Activated CD8-positive, alpha-beta memory T cell treated with anti-CD3 and anti-CD28 coated beads, Interleukin-2, amount 50 U/mL, for 1 hour (primary cell): ENCODE measurements around the gene KLK7.

ENCODE experiments used
- DNase-seq: peaks from one replicate; pipeline ENCODE4 v3.0.0-alpha.2; 2020; ENCODE audit errors: extremely low read depth

Gene KLK7

GRCh38 chr19:50933640-50934039 is 50.1 kb downstream of the KLK7 start:
- no peak for DNase-seq

GRCh38 chr19:50932690-50933083 is 51.0 kb downstream of the KLK7 start:
- no peak for DNase-seq

DNA sequence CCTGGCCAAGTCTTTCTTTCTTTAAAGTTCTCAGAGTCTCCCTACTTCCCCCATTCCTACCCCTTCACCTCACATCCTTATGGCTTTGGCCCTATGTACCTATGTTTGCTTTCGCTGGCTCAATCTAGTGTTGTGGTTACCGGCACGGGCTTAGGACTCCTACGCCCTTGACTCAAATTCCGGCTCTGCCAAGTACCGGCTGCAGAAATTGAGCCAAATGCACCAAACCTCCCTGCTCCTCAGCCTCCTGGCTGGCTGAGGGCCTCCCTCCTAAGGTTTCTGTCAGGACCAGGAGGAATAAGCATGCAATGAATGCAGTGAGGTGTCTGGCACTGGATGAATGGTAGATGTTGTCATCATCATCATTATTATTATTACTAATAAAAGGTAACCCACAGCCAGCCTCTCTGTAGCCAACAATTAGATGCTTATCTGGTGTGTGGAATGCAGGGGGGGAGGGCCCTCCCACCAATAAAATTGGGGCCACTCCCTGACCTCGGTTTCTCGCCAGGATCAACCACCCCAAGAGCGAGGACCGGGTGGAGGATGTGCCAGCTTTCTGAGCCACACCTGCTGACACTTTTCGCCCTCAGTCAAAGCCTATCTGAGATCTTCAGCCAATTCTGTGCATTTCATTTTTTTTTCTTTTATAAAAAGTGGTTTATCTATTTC is 51.6 kb downstream of the KLK7 start:
- DNase-seq, result no peak

DNA sequence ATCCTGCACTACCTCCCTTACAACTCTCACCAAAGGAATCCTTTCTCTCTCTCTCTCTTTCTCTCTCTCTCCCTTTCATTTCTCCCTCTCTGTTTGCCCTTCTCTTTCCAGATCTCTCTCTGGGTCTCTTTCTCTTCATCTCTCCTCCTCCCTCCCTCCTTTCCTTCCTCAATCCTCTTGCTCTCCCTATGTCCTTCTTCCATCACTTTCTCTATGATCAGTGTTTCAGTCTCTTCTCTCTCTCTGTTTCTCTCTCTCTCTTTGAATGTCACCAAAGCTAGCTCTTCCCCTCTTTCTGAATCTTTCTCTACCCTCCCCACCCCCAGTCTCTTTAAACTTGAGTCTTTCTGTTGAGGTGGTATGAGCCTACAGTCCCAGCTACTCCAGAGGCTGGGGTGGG is 52.7 kb downstream of the KLK7 start:
- DNase-seq, result no peak

- DNase-seq, result no peak
Observed at GRCh38 chr19:50928831-50929230, 54.9 kb downstream of the KLK7 start.
